Lower leg skin (tissue), 4 donors: ENCODE measurements around the gene GNAZ. TPM values are rescaled to one million over a fixed set of nuclear protein-coding genes. Genes with fewer than 3 reads are reported as not detected.

Experiments
- DNase-seq, 2 donors: peaks; one replicate each; pipeline ENCODE4 v3.0.0-alpha.2; 2019; ENCODE audit warnings: low spot score in 2 of 2
- H3K4me3 ChIP-seq: fragments of 200-600 bp; sonication (generic); 2 replicates; pipeline ENCODE4 v1.5.1; 2017; ENCODE audit warnings: mild to moderate bottlenecking, low read depth; ENCODE audit not compliant: poor library complexity, severe bottlenecking
- POLR2A ChIP-seq, 2 donors: fragments of 450-650 bp; IDR thresholded peaks; one replicate each; pipeline ENCODE4 v1.6.1; 2016 to 2017; ENCODE audit warnings: antibody characterized with exemption in 2 of 2, mild to moderate bottlenecking in 1 of 2, moderate library complexity in 1 of 2
- WGBS, 2 donors: methylation state at CpG; one replicate each; pipeline ENCODE4 v1.1.5; 2018; 5-methylcytosine and 5-hydroxymethylcytosine counted together
- intact Hi-C: fragments of 100-400 bp; cut with DNase I; formaldehyde crosslinking; loops from one replicate; pipeline ENCODE4 v1.15.0; 2023; ENCODE audit warnings: low total_unique reads
- total RNA-seq, 4 donors: library from RNA; depleted of rRNA; stranded (reverse); fragments of >200 nt; gene quantifications; one replicate each; pipeline ENCODE4 v1.1.0, GENCODE V29; 2016
- TF ChIP-seq, protein P1 (sequence below), 3 donors: fragments of 450-650 bp; IDR thresholded peaks; one replicate each; pipeline ENCODE4 v1.5.1; 2016; ENCODE audit warnings: antibody characterized with exemption in 3 of 3, mild to moderate bottlenecking in 3 of 3, moderate library complexity in 2 of 3

GNAZ gene
- total RNA-seq, 4 donors from 2014 or later: 1.5 to 3.6 (median 2.0) TPM

DNA sequence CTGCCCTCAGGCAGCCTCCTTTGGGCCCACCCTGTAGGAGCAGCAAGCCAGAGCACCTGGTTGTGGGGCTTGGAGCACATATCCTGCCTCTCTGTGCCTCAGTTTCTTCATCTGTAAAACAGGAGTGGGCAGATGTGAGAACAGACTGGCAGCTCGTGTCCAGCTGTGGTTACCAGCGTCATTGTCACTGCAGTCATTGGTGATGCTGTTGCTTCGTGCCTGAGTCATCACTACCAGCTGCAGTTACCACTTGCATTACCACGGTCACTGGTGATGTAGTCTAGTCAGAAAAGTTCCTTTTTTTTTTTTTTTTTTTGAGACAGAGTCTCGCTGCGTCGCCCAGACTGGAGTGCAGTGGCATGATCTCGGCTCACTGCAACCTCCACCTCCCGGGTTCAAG, 51.1 kb downstream of the GNAZ start:
- no peak overlapping the region for H3K4me3 ChIP-seq
- 72 to 79% methylated on average over 7 to 9 of the region's 9 CpGs for WGBS, 2 donors
- intact Hi-C loops: no loop called here
- DNase-seq: no peak
- no peak for TF ChIP-seq POLR2A (IDR thresholded peaks at IDR 0.05)
- TF ChIP-seq, protein P1, sequence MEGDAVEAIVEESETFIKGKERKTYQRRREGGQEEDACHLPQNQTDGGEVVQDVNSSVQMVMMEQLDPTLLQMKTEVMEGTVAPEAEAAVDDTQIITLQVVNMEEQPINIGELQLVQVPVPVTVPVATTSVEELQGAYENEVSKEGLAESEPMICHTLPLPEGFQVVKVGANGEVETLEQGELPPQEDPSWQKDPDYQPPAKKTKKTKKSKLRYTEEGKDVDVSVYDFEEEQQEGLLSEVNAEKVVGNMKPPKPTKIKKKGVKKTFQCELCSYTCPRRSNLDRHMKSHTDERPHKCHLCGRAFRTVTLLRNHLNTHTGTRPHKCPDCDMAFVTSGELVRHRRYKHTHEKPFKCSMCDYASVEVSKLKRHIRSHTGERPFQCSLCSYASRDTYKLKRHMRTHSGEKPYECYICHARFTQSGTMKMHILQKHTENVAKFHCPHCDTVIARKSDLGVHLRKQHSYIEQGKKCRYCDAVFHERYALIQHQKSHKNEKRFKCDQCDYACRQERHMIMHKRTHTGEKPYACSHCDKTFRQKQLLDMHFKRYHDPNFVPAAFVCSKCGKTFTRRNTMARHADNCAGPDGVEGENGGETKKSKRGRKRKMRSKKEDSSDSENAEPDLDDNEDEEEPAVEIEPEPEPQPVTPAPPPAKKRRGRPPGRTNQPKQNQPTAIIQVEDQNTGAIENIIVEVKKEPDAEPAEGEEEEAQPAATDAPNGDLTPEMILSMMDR (IDR thresholded peaks at IDR 0.05): no peak

DNA sequence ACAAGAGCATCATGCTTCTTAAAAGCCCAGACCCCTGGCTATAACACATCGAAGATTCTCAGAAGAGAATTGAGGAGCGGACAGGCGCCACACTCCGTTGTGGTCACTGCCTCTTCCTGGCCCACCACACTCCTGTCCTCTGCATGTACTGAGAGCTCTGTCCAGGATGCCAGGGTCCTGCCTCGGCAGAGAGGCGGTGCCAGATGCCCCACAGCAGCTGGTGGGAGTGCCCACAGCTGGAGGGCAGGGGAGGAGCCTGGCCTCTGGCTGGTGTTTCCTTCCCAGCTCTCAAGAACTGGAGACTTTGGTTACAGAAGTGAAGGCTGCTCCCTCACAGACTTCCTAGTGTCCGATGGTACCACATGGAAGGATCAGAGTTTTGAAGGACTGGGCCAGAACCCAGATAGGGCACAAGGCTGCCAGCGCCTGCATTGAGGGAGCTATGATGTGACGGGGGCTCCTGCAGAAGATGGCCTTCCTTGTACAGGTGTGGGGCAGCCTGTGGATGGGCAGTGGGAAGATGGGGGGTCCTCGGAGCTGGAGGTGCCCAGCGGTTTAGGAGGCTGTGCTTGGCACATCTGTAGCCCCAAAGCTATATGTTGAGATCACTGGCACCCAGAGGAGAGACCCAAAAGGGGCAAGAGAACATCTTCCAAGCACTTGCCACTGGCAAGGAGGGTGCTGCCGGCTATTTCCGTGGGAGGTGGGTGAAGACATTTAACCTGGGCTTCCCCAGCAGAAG, 52.1 kb downstream of the GNAZ start:
- intact Hi-C loops: no loop called here

DNA sequence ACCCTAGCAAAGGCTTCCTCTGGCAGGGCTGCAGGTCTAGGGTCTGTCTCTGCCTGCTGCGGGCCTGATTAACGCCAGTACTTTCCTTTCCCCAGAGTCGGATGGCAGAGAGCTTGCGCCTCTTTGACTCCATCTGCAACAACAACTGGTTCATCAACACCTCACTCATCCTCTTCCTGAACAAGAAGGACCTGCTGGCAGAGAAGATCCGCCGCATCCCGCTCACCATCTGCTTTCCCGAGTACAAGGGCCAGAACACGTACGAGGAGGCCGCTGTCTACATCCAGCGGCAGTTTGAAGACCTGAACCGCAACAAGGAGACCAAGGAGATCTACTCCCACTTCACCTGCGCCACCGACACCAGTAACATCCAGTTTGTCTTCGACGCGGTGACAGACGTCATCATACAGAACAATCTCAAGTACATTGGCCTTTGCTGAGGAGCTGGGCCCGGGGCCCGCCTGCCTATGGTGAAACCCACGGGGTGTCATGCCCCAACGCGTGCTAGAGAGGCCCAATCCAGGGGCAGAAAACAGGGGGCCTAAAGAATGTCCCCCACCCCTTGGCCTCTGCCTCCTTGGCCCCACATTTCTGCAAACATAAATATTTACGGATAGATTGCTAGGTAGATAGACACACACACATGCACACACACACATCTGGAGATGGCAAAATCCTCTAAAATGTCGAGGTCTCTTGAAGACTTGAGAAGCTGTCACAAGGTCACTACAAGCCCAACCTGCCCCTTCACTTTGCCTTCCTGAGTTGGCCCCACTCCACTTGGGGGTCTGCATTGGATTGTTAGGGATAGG, 52.9 kb downstream of the GNAZ start:
- H3K4me3 ChIP-seq: no peak overlapping the region
- intact Hi-C loops: no loop called here
- TF ChIP-seq POLR2A (IDR thresholded peaks at IDR 0.05): no peak
- TF ChIP-seq, protein P1 (IDR thresholded peaks at IDR 0.05): no peak
- 93 to 94% methylated on average over 26 of the region's 26 CpGs for WGBS, 2 donors
- no peak for DNase-seq

More for the DNA sequence above, 52.1 kb downstream of the GNAZ start:
- no peak for DNase-seq
- TF ChIP-seq POLR2A (IDR thresholded peaks at IDR 0.05): no peak
- TF ChIP-seq, protein P1 (IDR thresholded peaks at IDR 0.05): no peak
- 79 to 81% methylated on average over 13 of the region's 13 CpGs for WGBS, 2 donors
- no peak overlapping the region for H3K4me3 ChIP-seq

DNA sequence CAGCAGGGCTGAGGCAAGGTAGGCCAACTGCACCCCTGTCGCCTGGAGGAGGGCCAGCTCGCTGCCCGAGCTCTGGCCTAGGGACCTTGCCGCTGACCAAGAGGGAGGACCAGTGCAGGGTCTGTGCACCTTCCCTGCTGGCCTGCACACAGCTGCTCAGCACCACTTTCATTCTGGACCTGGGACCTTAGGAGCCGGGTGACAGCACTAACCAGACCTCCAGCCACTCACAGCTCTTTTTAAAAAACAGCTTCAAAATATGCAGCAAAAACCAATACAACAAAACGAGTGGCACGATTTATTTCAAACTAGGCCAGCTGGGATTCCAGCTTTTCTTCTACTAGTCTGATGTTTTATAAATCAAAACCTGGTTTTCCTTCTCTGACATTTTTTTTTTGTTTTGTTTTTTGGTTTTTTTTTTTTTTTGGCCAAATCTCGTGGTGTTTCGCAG, 53.5 kb downstream of the GNAZ start:
- intact Hi-C loops: no loop called here
- no peak for DNase-seq
- 81 to 87% methylated on average over 9 of the region's 9 CpGs for WGBS, 2 donors
- H3K4me3 ChIP-seq: no peak overlapping the region
- TF ChIP-seq, protein P1 (IDR thresholded peaks at IDR 0.05): no peak
- TF ChIP-seq POLR2A (IDR thresholded peaks at IDR 0.05): no peak

DNA sequence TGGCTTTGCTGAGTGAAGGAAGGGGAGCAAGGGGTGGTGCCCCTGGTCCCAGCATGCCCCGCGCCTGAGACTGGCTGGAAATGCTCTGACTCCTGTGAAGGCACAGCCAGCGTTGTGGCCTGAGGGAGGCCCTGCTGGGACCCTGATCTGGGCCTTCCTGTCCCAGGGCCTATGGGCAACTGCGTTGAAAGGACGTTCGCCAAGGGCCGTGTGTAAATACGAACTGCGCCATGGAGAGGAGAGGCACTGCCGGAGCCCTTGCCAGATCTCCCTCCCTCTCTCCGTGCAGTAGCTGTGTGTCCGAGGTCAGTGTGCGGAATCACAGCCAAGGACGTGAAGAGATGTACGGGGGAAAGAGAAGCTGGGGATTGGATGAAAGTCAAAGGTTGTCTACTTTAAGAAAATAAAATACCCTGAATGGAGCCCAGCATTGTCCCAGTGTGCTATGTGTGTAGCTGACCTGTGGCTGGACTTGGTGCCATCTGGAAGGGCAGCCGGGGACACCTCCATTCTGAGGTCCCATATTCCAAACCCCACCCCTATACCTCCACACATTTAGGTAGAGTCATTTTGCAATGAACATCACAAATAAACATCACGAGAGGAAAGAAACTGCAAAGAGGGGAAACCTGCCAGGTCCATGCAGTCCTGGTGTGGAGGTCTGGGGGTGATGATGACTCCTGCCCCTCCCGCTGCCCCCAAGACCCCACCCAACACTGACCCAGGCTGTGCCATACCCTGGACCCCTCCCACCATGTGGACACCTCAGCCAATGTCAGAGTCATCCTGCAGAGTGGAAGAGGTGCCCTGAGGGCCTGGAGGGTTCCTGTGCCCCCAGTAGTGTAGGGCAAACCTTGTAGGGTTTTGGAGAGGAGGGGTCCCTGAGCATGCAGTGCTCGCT, 54.5 kb downstream of the GNAZ start:
- DNase-seq: no peak
- H3K4me3 ChIP-seq: no peak overlapping the region
- intact Hi-C loops: loop anchor here (5.0 kb wide), 1 partner anchor 163 kb away; no protein-coding TSS in a partner anchor
- 75 to 78% methylated on average over 19 of the region's 19 CpGs for WGBS, 2 donors
- TF ChIP-seq POLR2A (IDR thresholded peaks at IDR 0.05): no peak
- TF ChIP-seq, protein P1 (IDR thresholded peaks at IDR 0.05): no peak
